GM15510 (cell line): ENCODE data around the gene PLEKHH2.

Experiments
- POLR2A ChIP-seq: IDR thresholded peaks from 3 replicates; pipeline ENCODE4 v1.6.1; 2011; ENCODE audit warnings: borderline replicate concordance; ENCODE audit not compliant: insufficient read length; ENCODE audit errors: extremely low read depth

Gene PLEKHH2

DNA sequence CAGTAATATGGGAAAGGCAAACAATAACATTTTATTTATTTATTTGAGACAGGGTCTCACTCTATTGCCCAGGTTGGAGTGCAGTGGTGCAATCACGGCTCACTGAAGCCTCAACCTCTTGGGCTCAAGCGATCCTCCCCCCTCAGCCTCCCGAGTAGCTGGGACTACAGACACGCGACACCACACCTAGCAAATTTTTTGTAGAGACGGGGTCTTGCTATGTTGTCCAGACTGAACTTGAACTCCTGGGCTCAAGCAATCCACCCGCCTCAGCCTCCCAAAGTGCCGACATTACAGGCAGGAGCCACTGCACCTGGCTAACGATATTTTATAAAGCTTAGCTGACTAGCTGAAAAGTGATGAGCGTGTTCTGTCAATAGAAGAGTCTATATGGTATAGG lies 17.5 kb upstream of the PLEKHH2 start:
- no peak for TF ChIP-seq POLR2A

DNA sequence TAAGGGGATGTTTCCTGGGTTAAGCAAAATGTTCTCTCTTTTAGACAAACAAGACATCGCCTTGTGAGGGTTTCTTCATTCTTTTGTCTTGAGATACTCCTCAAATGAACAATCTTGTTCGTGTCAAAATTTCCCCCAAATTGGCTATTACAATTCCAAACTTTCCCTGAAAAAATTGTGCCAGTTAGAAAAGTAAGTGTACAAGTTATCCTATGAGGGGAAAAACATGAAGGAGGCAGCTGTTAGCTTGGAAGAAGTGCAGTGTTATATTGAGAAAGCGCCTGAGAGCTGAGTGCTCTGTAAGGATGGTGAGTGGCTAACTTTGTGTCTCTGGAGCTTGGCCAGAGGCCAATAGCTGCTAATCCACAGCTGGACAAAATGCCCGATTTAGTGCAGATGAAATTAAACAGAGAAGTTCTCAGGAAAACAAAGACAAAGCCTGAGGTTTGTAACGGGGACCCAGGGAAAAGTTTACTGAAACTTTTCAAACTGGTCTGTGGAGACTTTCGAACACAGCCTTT lies 14.1 kb upstream of the PLEKHH2 start:
- TF ChIP-seq POLR2A, result no peak

DNA sequence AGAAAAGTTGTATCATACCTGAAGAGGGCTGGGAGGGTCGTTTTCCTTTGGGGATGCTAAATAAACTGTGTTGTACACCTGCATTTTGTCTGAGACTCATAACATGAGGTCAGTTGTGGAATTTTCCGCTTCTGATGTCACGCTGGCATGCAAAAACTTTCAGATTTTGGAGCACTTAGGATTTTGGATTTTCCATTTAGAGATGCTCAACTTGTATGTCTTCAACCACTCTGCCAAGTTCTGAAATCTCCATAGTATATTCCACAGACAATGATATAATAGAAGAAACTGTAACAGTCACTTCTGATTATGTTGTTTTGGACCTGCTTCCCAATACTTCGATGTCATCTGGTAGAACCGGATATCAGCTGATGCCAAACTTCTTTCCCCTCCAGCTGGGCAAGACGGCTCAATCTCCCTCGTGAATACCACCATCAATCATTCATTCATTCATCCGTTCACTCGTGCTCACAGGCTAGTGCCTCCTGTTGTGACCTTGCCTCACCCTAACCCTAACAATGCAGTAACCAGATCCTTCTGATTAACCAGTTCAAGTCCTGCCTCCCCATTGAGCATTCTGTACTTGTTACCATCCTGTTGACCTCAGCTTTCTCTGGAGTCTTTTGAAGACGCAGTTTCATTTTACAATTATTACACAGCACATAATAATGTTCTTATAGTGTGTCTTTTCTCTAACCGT lies 5.3 kb upstream of the PLEKHH2 start:
- TF ChIP-seq POLR2A, result no peak

DNA sequence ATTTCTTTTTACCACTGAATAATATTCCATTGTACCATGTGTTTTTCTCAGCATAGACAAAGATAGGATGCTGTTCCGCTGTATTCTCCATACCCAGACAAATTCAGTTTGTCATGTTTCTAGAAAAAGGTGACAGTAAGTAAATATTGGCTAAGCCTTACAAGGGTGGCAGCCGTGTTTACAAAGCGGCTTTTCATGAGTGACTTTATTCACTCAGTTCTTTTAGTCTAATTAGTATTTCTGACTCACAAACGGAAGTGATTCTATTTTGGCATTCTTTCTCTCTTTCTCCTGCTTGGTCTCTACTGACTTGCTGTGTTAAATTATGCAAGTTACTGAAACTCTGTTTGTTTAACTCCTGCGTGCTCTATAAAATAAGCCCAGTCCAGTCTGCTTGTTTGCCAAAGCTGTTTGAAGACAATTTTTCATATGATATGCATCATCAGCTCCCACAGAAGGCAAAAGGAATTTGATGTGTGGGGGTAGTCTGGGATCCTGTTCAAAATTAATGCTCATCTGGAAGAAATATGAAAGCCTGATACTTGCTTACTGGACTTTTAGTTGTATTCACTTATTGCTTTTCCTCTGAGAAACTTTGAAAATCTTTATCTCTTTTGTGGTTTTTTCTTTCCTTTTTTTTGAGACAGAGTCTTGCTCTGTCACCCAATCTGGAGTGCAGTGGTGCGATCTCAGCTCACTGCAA lies 2.3 kb upstream of the PLEKHH2 start:
- TF ChIP-seq POLR2A, result no peak

DNA sequence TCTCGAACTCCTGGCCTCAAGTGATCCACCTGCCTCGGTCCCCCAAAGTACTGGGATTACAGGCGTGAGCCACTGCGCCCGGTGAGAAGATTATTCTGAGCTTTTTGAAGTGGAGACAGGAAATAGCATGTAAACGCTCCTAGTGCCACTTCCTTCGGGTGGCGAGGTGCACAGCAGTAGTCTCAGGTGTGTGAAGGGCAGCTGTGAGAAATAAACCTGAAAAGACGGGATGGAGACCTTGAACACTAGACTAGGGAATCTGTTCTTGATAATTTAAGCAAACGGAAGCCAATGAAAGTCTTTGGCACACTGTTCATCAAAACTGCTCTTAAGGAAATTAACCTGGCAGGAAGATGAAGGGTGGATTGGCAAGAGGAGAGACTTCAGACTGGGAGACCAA lies 439 bp upstream of the PLEKHH2 start:
- no peak for TF ChIP-seq POLR2A

DNA sequence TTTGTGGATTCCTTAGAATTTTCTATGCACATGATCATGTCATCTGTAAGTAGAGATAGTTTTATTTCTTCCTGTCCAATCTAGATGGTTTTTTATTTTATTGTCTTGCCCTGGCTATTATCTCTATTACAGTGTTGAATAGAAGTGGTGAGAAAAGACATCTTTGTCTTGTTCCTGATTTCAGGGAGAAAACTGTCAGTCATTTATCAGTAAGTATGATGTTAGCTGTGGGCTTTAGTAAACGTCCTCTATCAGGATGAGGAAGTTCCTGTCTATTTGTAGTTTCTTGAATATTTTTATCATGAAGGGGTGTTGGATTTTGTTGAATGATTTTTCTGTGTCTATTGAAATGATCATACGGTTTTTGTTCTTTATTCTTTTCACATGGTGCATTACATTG lies 5.3 kb downstream of the PLEKHH2 start:
- TF ChIP-seq POLR2A, result no peak

DNA sequence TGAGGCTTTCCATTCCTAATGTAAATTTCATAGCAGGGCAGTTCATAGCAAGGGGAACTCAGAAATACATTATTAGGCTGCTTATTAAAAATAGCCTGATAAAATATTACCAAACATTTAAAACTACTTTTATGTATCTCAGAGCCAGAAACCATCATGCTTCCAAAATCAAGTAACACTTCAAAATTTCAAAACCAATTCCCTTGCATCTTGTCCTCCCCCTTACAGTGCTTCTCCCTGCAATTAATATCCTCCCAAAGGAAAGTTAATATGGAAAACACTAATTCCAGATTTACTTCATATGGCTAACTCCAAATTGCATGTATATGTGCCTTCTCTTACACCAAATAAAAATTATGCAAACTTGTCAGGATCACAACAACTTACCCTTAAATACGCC lies 6.6 kb downstream of the PLEKHH2 start:
- TF ChIP-seq POLR2A, result no peak

DNA sequence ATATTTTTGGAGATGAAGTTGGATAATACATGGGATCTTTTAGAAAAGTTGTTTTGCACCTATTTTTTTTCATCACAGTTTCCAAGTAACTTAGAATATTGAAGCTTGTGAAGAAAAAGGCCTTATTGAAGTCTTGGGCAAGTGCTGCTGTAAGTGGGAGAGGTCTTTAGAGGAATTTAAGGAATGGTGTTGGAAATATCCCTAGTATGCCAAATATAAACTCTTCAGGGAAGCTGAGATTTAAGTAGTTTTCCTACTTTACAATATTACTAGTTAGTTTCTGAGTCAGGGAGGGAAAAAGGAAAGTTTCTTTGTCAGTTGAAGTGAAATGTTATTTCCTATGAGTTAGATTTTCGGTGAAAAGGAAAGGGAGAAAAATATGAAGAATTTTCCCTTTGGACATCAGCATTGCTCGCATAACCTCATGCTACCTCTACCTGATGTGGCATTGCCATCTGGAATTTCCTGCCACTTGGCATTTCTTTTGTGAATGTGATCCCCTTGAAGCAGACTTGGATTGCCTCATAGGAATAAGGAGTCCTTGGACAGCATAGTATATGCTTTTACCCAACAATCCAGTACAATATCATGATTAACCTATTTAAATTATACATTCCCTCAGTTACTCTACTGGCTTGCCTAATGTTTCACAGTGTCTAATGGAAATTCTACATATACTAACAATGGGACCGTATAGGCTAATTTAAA lies 12.1 kb downstream of the PLEKHH2 start:
- no peak for TF ChIP-seq POLR2A

DNA sequence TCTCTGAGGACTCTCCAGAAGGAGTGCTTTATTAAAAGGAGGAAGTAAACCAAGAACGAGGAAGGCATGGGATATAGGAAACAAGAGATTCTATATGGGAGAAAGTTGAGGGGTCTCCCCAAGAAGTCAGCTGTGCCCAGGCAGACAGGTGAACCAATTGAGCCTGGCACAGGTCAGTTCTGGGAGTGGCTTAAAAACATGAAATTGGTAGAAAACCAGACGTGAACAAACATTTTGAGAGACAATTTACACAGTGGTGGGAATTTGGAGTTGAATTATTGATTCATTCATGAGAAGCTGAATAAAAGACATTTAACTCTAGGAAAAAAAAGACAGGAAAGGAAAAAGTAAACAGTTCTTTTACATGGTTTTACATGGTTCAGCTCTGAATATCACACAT lies 16.4 kb downstream of the PLEKHH2 start:
- TF ChIP-seq POLR2A, result no peak

DNA sequence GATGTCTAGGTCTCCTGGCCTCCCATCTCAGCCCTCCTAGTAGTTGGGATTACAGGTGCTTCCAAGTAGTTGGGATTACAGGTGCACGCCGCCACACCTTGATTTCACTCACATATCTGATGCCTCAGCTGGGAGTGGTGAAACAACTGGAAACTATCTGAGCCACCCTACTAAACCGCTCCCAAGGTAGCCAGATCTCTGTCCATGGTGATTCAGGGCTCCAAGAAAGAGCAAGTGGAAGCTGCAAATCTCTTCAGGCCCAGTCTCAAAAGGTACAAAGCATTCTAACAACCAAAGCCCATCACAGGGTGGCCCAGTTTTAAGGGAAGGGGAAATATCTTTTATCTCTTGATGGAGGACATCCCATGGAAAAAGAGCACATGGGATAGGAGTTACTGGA lies 20.2 kb downstream of the PLEKHH2 start:
- TF ChIP-seq POLR2A, result no peak

DNA sequence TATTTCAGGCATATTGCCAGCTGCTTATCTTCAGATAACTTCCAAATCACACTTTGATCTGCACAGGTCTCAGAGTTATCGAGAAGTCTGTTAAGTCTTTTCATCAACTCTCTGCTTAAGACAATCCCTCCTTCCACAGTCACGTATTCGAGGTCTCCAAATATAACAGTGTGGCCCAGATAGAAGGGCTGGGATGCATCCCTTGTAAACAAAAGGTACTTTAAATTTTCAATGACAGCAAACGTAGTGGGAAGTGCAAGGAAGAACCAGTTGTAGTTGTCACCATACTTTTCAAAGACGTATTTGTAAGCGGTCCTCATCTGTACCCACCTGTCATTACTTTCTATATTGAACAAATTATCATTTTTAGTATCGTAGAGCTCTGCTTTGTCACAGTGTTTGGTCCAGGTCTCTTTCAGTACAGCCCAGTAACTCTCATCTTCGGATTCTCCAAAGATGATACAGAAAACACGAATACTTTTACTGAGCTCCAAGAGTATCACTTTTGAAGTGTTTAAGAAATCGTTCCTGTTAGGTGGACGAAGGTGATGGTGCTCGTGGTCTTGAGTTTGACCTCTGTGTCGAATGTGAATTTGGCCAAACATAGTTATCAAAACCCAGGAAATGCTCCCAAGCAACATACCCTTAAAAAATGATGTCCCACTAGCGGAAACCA lies 38.7 kb downstream of the PLEKHH2 start:
- no peak for TF ChIP-seq POLR2A

DNA sequence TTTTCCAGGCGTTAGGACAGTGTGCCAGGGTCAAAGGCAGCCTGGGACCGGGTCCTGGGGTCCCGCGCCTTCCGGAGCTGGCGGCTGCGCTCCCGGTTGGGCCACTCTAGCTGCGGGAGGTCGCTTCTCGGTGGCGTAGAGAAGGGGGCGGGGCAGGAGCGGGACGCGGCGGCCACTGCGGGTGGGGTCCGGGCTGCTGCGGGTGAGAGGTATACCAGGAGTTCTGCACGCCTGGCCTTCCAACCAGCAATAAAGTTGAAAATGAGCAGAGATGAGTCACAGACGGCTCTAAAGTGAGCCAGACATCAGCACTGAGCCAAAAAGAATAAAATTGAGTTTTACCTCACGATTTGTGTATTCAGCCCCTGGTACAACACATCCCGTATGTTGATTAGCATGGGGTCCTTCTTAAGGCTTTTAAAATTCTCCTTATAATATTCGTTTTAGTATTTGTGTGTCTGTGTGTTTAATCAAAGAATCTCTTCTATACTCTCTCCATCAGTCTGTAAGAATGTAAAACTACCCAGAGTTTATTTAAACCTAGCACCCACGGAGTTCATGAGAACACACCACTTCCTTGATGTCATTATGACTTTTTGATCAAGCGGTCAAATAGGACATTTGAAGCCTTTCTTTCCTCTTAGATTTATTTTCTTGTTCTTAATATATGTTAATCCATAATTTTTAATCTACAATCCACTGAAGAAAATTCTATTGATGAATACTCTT lies 39.4 kb downstream of the PLEKHH2 start, which contains the start of gene C1GALT1C1L:
Gene C1GALT1C1L, minus strand, starts transcription at position 108 of the 729 bp plus-strand sequence. Its CDS starts 107 bp downstream, at position 1.
- TF ChIP-seq POLR2A, result no peak

DNA sequence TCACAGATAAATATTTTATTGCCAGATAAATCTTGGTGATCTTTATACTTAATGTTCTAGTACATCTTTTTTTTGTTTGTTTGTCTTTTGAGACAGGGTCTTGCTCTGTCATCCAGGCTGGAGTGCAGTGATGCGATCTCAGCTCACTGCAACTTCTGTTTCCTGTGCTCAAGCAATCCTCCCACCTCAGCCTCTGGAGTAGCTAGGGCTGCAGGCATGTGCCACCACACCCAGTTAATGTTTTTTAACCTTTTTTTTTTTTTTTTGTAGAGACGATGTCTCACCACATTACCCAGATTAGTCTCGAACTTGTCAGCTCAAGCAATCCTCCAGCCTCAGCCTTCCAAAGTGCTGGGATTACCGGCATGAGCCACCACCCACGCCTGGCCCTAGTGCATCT lies 48.3 kb downstream of the PLEKHH2 start:
- TF ChIP-seq POLR2A, result no peak

DNA sequence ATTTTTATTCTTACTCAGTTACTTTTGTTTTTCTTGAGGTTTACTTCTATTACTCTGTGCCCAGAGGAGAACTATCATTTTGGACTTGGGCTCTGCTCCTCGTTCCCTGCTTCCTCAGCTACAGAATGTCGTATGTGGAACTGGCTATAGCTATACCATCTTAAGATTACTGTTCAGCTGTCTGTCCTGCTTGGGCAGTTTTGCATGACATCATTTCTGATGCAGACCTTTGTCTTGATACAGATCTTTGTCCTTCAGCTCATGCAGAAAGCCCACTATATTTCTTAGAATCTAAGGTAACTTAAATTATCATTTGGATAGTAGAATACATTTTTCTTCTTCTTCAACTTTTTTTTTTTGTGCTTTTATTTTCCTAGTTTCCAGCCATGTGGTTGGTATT lies 52.9 kb downstream of the PLEKHH2 start:
- no peak for TF ChIP-seq POLR2A
